Left lung (tissue), 10 donors: ENCODE measurements around the gene XIRP1. TPM values are rescaled to one million over a fixed set of nuclear protein-coding genes. Genes with fewer than 3 reads are reported as not detected.

Experiments
- ATAC-seq: fragments of 200-7000 bp; cut with Tn5 transposase; one replicate; pipeline ENCODE4 v1.9.1; 2020; ENCODE audit warnings: moderate library complexity
- DNase-seq, 4 donors: peaks; one replicate each; pipeline ENCODE4 v3.0.0-alpha.2; 2013 to 2020
- H3K27ac ChIP-seq, 2 donors: fragments of 200-600 bp; sonication (generic) in 1 of 2; one replicate each; pipeline versions ENCODE4 v1.5.0 to v1.8.0; 2020 to 2021
- H3K27me3 ChIP-seq, 2 donors: fragments of 200-600 bp; sonication (generic) in 1 of 2; one replicate each; pipeline versions ENCODE4 v1.5.0 to v1.8.0; 2020 to 2021
- H3K36me3 ChIP-seq, 2 donors: fragments of 200-600 bp; sonication (generic) in 1 of 2; one replicate each; pipeline versions ENCODE4 v1.5.0 to v1.8.0; 2020 to 2021
- H3K4me1 ChIP-seq, 2 donors: fragments of 200-600 bp; one replicate each; pipeline ENCODE4 v1.8.0; 2021
- H3K4me3 ChIP-seq, 2 donors: fragments of 200-600 bp; sonication (generic) in 1 of 2; one replicate each; pipeline versions ENCODE4 v1.5.0 to v1.8.0; 2020 to 2021; ENCODE audit warnings: mild to moderate bottlenecking in 1 of 2
- H3K9me3 ChIP-seq, 2 donors: fragments of 200-600 bp; sonication (generic) in 1 of 2; one replicate each; pipeline versions ENCODE4 v1.5.0 to v1.8.0; 2020 to 2021
- intact Hi-C, 2 donors: fragments of 100-400 bp; cut with DNase I; formaldehyde crosslinking; loops; one replicate each; pipeline versions ENCODE4 v1.11.2 to v1.14.2; 2022
- polyA plus RNA-seq, 6 donors: library from polyadenylated mRNA; unstranded; fragments of 120-200 nt; gene quantifications; one replicate each; pipeline ENCODE4 v1.2.1, GENCODE V29; 2013; ENCODE audit not compliant: insufficient read length in 6 of 6
- total RNA-seq, 2 donors: library from RNA; stranded (reverse); fragmentation: NEBNext Ultra II Directional; extraction: Animal tissue kit (Norgen Biotek cat#: 25700); gene quantifications; one replicate each; pipeline ENCODE4 v1.2.1, GENCODE V29; 2021
- TF ChIP-seq, protein P1 (sequence below), 2 donors: fragments of 200-600 bp; sonication (generic) in 1 of 2; IDR thresholded peaks; one replicate each; pipeline versions ENCODE4 v1.5.0 to v1.8.0; 2021; ENCODE audit warnings: antibody characterized with exemption in 2 of 2
- donor health status: DM: no; HTN: yes; CAD: no.
- donor health status: DM: no; HTN: no; CAD: no.

XIRP1 gene
- total and polyA plus RNA-seq, 8 donors, result 0.03 to 0.18 (median 0.07) TPM

GRCh38 chr3:39137991-39138803 is 54.2 kb downstream of the XIRP1 start:
- TF ChIP-seq, protein P1, sequence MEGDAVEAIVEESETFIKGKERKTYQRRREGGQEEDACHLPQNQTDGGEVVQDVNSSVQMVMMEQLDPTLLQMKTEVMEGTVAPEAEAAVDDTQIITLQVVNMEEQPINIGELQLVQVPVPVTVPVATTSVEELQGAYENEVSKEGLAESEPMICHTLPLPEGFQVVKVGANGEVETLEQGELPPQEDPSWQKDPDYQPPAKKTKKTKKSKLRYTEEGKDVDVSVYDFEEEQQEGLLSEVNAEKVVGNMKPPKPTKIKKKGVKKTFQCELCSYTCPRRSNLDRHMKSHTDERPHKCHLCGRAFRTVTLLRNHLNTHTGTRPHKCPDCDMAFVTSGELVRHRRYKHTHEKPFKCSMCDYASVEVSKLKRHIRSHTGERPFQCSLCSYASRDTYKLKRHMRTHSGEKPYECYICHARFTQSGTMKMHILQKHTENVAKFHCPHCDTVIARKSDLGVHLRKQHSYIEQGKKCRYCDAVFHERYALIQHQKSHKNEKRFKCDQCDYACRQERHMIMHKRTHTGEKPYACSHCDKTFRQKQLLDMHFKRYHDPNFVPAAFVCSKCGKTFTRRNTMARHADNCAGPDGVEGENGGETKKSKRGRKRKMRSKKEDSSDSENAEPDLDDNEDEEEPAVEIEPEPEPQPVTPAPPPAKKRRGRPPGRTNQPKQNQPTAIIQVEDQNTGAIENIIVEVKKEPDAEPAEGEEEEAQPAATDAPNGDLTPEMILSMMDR (IDR thresholded peaks at IDR 0.05), result no peak
- H3K4me1 ChIP-seq, result peaks cover 25 to 81% of the 10 kb centered on the region in 2 donors
- no peak overlapping the region for H3K4me3 ChIP-seq
- H3K27me3 ChIP-seq, result no peaks in the 10 kb centered on the region
- H3K36me3 ChIP-seq, result peaks cover 0 to 58% of the 10 kb centered on the region in 2 donors
- intact Hi-C loops, result no loop called here
- H3K27ac ChIP-seq, result no peak overlapping the region
- no peaks in the 10 kb centered on the region for H3K9me3 ChIP-seq
- DNase-seq, result no peak
- no peak for ATAC-seq

GRCh38 chr3:39137435-39137936 is 54.9 kb downstream of the XIRP1 start:
- no peaks in the 10 kb centered on the region for H3K27me3 ChIP-seq
- intact Hi-C loops, result no loop called here
- no peak overlapping the region for H3K27ac ChIP-seq
- ATAC-seq, result no peak
- H3K4me1 ChIP-seq, result peaks cover 21 to 79% of the 10 kb centered on the region in 2 donors
- H3K4me3 ChIP-seq, result no peak overlapping the region
- TF ChIP-seq, protein P1 (IDR thresholded peaks at IDR 0.05), result no peak
- no peaks in the 10 kb centered on the region for H3K9me3 ChIP-seq
- no peak for DNase-seq
- H3K36me3 ChIP-seq, result peaks cover 0 to 51% of the 10 kb centered on the region in 2 donors

- Histone ChIP-seq H3K27me3 (no peaks in the 10 kb centered on the region), H3K27ac (peak overlapping the region in 1 of 2 donors; percentile 42), H3K9me3 (no peaks in the 10 kb centered on the region), H3K36me3 (peaks cover 0 to 44% of the 10 kb centered on the region in 2 donors), H3K4me3 (no peak overlapping the region), H3K4me1 (peaks cover 14 to 79% of the 10 kb centered on the region in 2 donors)
- intact Hi-C loops, result no loop called here
- ATAC-seq (no peak), DNase-seq (no peak)
- TF ChIP-seq, protein P1 (IDR thresholded peaks at IDR 0.05), result no peak
Measured at GRCh38 chr3:39136533-39137434, 55.6 kb downstream of the XIRP1 start.

GRCh38 chr3:39135170-39135805 is 57.1 kb downstream of the XIRP1 start:
- no peaks in the 10 kb centered on the region for H3K9me3 ChIP-seq
- TF ChIP-seq, protein P1 (IDR thresholded peaks at IDR 0.05), result no peak
- no peak overlapping the region for H3K4me3 ChIP-seq
- peaks cover 0 to 29% of the 10 kb centered on the region in 2 donors for H3K36me3 ChIP-seq
- H3K27ac ChIP-seq, result peak overlapping the region in 1 of 2 donors; percentile 42
- DNase-seq (no peak), ATAC-seq (peak; percentile 19)
- no peaks in the 10 kb centered on the region for H3K27me3 ChIP-seq
- intact Hi-C loops, result no loop called here
- peaks cover 0 to 65% of the 10 kb centered on the region in 2 donors for H3K4me1 ChIP-seq
